ENCODE results near the gene ACOT6.

Gene ACOT6

DNA sequence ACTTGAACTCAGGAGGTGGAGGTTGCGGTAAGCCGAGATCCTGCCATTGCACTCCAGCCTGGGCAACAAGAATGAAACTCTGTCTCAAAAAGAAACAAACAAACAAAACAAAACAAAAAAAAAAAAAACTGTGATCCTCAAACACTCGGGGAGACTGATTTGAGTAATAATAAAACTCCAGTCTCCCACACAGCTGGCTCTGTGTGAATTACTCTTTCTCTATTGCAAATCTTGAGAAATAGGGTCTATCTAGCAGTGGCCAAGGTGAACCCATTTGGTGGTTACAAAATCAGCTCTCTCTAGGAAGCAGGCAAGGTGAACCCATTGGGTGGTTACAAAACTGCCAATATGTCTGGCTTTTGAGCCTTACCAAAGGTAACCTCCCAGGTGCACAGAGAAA, 6.0 kb upstream of the ACOT6 start:
- H3K36me3 ChIP-seq (ENCODE audit: insufficient read depth), result no peaks in the 10 kb centered on the region
- no peak for TF ChIP-seq CTCF (conservative IDR thresholded peaks at IDR 0.05; ENCODE audit: low read depth, low read length)
- H3K4me3 ChIP-seq (IDR thresholded peaks at IDR 0.05; ENCODE audit: insufficient read depth, low read depth, low read length), result no peak overlapping the region
- H3K27ac ChIP-seq, result no peak overlapping the region
- no peak overlapping the region for H3K4me2 ChIP-seq
- H4K20me1 ChIP-seq (ENCODE audit: insufficient read depth), result no peaks in the 10 kb centered on the region
- no peaks in the 10 kb centered on the region for H3K4me1 ChIP-seq (ENCODE audit: low read depth, poor library complexity, severe bottlenecking)
- H3K27me3 ChIP-seq (ENCODE audit: insufficient read depth, low read depth), result no peaks in the 10 kb centered on the region
- no peak overlapping the region for H2AFZ ChIP-seq (ENCODE audit: low read depth)
- no peaks in the 10 kb centered on the region for H3K79me2 ChIP-seq (ENCODE audit: insufficient read depth, low read depth)
- H3K9ac ChIP-seq, result no peak overlapping the region

GRCh38 chr14:73607241-73607640, 5.1 kb upstream of the ACOT6 start:
- Histone ChIP-seq H3K36me3 (ENCODE audit: insufficient read depth) (no peaks in the 10 kb centered on the region), H3K27ac (no peak overlapping the region), H3K4me1 (ENCODE audit: low read depth, poor library complexity, severe bottlenecking) (no peaks in the 10 kb centered on the region), H2AFZ (ENCODE audit: low read depth) (no peak overlapping the region), H4K20me1 (ENCODE audit: insufficient read depth) (no peaks in the 10 kb centered on the region), H3K9ac (no peak overlapping the region), H3K79me2 (ENCODE audit: insufficient read depth, low read depth) (no peaks in the 10 kb centered on the region), H3K4me3 (IDR thresholded peaks at IDR 0.05; ENCODE audit: insufficient read depth, low read depth, low read length) (no peak overlapping the region), H3K4me2 (no peak overlapping the region), H3K27me3 (ENCODE audit: insufficient read depth, low read depth) (no peaks in the 10 kb centered on the region)
- TF ChIP-seq CTCF (conservative IDR thresholded peaks at IDR 0.05; ENCODE audit: low read depth, low read length), result no peak

DNA sequence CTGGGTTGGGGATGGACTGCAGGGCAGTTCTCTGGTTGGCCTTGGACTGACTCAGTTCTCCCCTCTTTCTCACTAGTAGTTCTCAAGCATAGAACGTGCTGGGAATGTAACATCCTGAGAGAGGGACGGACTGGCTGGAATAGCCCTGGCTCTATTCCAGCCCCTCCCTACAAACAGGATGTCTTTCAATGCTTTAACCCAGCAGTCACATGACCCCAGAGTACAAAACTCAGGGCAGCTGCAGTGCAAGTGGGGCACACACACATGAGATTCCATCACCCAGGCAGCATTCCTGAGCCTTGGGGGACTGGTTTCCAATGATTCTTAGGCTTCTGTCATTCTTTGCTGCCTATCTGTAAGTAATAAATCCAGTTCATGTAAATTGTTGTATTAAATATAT, 1.6 kb upstream of the ACOT6 start:
- H3K4me3 ChIP-seq (IDR thresholded peaks at IDR 0.05; ENCODE audit: insufficient read depth, low read depth, low read length), result no peak overlapping the region
- H4K20me1 ChIP-seq (ENCODE audit: insufficient read depth), result no peaks in the 10 kb centered on the region
- H3K36me3 ChIP-seq (ENCODE audit: insufficient read depth), result no peaks in the 10 kb centered on the region
- no peak for TF ChIP-seq CTCF (conservative IDR thresholded peaks at IDR 0.05; ENCODE audit: low read depth, low read length)
- no peaks in the 10 kb centered on the region for H3K27me3 ChIP-seq (ENCODE audit: insufficient read depth, low read depth)
- H3K27ac ChIP-seq, result no peak overlapping the region
- no peak overlapping the region for H3K9ac ChIP-seq
- H3K4me2 ChIP-seq, result no peak overlapping the region
- H3K4me1 ChIP-seq (ENCODE audit: low read depth, poor library complexity, severe bottlenecking), result no peaks in the 10 kb centered on the region
- no peaks in the 10 kb centered on the region for H3K79me2 ChIP-seq (ENCODE audit: insufficient read depth, low read depth)
- no peak overlapping the region for H2AFZ ChIP-seq (ENCODE audit: low read depth)

DNA sequence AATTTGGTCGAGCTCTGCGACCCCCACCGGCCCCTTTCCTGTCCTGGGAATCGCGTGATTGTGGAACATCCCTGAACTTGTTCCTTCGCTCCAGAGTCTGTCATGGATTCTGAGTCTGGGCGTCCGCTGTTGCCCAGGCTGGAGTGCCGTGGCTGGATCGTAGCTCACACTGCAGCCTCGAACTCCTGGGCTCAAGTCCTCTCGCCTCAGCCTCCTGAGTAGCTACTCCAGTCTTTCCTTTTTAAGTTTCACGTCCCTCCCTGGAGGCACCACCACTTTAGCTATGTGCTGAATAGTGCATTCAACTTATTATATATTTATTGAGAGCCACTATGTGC, 698 bp downstream of the ACOT6 start:
- Histone ChIP-seq H3K4me2 (no peak overlapping the region), H3K27me3 (ENCODE audit: insufficient read depth, low read depth) (no peaks in the 10 kb centered on the region), H4K20me1 (ENCODE audit: insufficient read depth) (no peaks in the 10 kb centered on the region), H3K79me2 (ENCODE audit: insufficient read depth, low read depth) (no peaks in the 10 kb centered on the region), H3K9ac (no peak overlapping the region), H3K36me3 (ENCODE audit: insufficient read depth) (no peaks in the 10 kb centered on the region), H2AFZ (ENCODE audit: low read depth) (0 out of 2 replicates have a peak overlapping the region, but pooled peaks have one; percentile 14), H3K4me3 (IDR thresholded peaks at IDR 0.05; ENCODE audit: insufficient read depth, low read depth, low read length) (no peak overlapping the region), H3K4me1 (ENCODE audit: low read depth, poor library complexity, severe bottlenecking) (no peaks in the 10 kb centered on the region), H3K27ac (no peak overlapping the region)
- no peak for TF ChIP-seq CTCF (conservative IDR thresholded peaks at IDR 0.05; ENCODE audit: low read depth, low read length)
